Brain pericyte (primary cell): ENCODE measurements around the gene WWP2.
"Not testable (repeated sequence)": the region's sequence is repeated elsewhere in the genome, so short reads cannot be mapped to it uniquely, and the experiment has no call there.

ENCODE experiments used
- DNase-seq: peaks from one replicate; pipeline ENCODE4 v3.0.0-alpha.2; 2012; ENCODE audit warnings: low read depth, low spot score

WWP2 gene

DNA sequence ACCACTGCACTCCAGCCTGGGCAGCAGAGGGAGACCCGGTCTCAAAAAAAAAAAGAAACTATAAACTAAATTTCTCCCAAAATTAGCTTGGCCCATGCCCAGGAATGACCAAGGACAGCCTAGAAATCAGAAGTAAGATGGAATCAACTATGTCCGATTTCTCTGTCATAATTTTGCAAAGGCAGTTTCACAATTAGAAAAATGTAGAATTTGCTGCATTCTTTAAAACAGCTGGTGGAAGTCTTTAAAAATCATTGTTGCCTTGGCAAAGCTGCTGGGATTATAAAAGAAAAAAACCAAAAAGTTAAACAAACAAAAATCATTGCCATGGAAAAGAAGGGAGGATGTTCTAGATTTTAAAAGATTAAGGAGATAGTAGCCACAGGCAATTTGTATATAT lies 32.4 kb downstream of the WWP2 start:
- no peak for DNase-seq

GRCh38 chr16:69796285-69797118 lies 34.4 kb downstream of the WWP2 start:
- DNase-seq = peak; percentile 46

DNA sequence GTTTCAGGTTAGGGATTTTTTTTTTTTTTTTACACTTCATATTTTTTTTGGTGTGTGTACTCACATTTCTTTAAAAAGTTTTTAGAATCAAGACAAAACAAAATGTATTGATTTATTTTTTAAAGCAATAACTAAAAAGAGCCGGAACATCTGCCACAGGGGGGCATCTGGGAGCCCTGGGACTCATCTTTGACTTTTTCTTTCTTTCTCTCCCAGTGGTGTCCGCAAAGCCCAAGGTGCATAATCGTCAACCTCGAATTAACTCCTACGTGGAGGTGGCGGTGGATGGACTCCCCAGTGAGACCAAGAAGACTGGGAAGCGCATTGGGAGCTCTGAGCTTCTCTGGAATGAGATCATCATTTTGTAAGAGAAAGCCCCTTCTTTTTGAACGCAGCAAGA lies 36.3 kb downstream of the WWP2 start:
- no peak for DNase-seq

- DNase-seq = no peak
Measured at GRCh38 chr16:69799611-69800031, 37.5 kb downstream of the WWP2 start.

DNA sequence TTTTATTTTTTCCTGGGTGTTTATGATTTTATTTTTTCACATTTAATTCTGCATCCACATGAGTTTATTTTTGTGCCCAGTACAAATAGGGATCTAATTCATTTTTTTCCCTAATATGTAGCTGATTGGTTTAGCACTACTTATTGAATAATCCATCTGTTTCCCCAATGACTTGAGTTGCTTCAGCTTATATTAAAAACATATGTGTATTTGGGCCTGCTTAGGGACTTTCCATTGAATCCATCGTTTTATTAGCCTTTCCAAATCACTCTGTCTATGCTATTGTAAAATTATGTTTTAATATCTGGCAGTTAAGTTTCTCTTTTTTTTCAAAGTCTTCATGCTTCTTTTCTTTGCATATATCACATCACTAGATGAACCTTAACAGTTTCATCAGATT lies 42.2 kb downstream of the WWP2 start:
- DNase-seq = no peak

DNA sequence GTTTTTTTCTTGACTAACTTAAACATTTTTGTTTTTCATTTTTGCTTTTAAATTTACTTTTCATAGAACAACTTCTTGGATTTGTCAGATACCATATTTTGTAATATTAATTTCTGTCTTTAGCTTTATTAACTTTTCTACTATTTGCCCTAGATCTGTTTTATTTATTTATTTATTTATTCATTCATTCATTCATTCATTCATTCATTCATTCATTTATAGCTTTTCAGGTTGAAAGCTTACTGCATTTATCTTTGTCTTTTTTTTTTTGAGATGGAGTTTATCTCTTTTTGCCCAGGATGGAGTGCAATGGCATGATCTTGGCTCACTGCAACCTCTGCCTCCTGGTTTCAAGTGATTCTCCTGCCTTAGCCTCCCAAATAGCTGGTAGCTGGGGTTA lies 44.6 kb downstream of the WWP2 start:
- DNase-seq = not testable (repeated sequence)

- DNase-seq = no peak
Measured at GRCh38 chr16:69812688-69813014, 50.5 kb downstream of the WWP2 start.

DNA sequence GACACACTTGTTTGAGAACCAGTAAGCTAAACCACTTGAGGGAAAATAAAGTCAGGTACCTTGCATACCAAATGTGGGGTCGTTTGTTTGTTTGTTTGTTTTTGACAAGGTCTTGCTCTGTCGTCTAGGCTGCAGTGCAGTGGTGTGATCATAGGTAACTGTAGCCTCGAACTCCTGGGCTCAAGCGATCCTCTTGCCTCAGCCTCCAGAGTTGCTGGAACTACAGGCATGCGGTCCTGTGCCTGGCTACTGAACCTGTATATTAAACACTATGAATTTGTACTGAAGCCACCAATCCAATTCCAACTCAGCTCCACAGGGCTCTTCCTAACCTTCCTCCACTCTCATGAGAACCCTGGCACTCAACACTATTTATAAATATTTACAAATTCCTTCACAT lies 51.9 kb downstream of the WWP2 start:
- DNase-seq = no peak

- no peak for DNase-seq
Measured at GRCh38 chr16:69814561-69814960, 52.4 kb downstream of the WWP2 start.

DNA sequence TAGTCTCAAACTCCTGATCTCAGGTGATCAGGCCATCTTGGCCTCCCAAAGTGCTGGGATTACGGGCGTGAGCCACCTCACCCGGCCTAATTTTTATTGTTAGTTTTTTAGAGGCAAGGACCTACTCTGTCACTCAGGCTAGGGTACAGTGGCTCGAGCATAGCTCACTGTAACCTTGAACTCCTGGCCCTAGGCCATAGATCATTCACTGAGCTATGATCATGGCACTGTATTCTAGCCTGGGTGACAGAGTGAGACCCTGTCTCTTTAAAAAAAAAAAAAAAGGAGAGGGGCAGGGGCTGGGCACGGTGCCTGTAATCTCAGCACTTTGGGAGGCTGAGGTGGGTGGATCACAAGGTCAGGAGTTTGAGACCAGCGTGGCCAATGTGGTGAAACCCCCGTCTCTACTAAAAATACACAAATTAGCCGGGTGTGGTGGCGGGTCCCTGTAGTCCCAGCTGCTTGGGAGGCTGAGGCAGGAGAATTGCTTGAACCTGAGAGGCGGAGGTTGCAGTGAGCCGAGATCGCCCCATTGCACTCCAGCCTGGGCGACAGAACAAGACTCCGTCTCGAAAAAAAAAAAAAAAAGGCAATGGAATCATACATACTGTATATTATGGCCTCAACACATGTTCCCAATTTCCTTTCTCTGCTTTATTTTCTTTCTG lies 53.2 kb downstream of the WWP2 start:
- DNase-seq = not testable (repeated sequence)

DNA sequence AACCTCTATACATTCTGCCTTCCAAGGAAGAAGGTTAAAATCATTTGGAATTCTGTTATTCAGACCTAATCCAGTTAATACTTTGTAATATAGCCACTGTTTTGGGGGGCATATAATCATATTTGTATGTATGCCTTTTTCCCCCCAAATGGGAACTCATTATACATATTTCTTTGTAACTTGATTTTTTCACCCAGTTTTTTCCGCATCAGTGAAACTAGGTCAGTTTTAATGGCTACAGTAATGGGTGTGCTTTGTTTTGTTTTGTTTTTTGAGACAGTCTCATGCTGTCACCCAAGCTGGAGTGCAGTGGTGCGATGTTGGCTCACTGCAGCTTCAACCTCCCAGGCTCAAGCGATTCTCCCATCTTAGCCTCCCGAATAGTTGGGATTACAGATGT lies 54.9 kb downstream of the WWP2 start:
- no peak for DNase-seq

GRCh38 chr16:69818891-69819545 lies 56.9 kb downstream of the WWP2 start:
- no peak for DNase-seq

DNA sequence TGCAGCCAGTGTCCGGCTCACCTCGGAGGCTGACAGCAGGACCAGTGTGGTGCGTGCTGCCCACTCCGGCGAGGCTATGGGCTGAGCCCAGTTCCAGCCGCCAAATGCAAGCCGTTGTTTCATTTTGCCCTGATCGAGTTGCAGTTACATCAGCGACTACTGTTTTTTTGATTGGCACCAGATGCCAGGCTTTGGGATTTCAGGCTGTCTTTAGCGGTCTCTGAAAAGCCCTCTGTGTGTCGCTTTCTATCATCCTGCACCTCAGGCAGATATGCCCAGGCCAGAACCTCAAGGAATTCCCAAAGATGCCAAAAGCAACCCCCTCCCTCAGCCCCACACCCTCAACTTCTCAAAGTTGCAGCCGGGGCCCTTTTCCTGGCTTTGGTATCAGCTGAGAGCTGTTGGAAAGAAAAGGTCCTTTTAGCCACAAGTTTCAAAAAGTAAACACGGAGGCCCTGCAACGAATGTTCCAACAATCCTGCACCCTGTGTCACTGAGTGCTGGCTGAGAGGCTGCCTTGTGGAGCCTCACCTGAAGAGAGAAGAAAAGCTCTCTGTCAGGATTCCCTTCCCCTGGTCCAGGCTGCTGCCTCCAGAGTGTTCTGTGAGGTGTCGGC lies 58.9 kb downstream of the WWP2 start:
- DNase-seq = no peak

- DNase-seq = no peak
Measured at GRCh38 chr16:69821844-69822173, 59.7 kb downstream of the WWP2 start.

- no peak for DNase-seq
Measured at GRCh38 chr16:69822174-69822935, 60.2 kb downstream of the WWP2 start.

GRCh38 chr16:69823831-69824563 lies 61.9 kb downstream of the WWP2 start:
- no peak for DNase-seq

GRCh38 chr16:69824564-69825142 lies 62.5 kb downstream of the WWP2 start:
- DNase-seq = not testable (repeated sequence)

GRCh38 chr16:69827524-69827923 lies 65.4 kb downstream of the WWP2 start:
- DNase-seq = no peak

- no peak for DNase-seq
Measured at GRCh38 chr16:69829338-69829737, 67.2 kb downstream of the WWP2 start.

- DNase-seq = no peak
Measured at GRCh38 chr16:69830146-69830533, 68.0 kb downstream of the WWP2 start.
